Prostate gland (tissue), 2 donors: Measurements from ENCODE around the gene ANP32D. TPM values are rescaled to one million over a fixed set of nuclear protein-coding genes. Genes with fewer than 3 reads are reported as not detected.
"Not testable (repeated sequence)": the region's sequence is repeated elsewhere in the genome, so short reads cannot be mapped to it uniquely, and the experiment has no call there.

Experiments used
- DNase-seq: peaks from one replicate; pipeline ENCODE4 v3.0.0-alpha.2; 2019; ENCODE audit warnings: low spot score
- H3K27ac ChIP-seq, 2 donors: fragments of 200-600 bp; sonication (generic); 2 replicates each; pipeline ENCODE4 v1.5.1; 2017 to 2019
- H3K27me3 ChIP-seq: fragments of 200-600 bp; sonication (generic); replicated peaks from 2 replicates; pipeline ENCODE4 v1.5.1; 2019; ENCODE audit not compliant: insufficient read depth
- H3K36me3 ChIP-seq, 2 donors: fragments of 200-600 bp; sonication (generic); 1 replicate in 1 of 2; 2 replicates in 1 of 2; pipeline versions ENCODE4 v1.5.1 to v1.8.1; 2017 to 2019
- H3K4me1 ChIP-seq: fragments of 200-600 bp; sonication (generic); replicated peaks from 2 replicates; pipeline ENCODE4 v1.5.1; 2019
- H3K4me3 ChIP-seq, 2 donors: fragments of 200-600 bp; sonication (generic); 2 replicates each; pipeline ENCODE4 v1.5.1; 2017 to 2019
- H3K9me3 ChIP-seq: fragments of 200-600 bp; sonication (generic); 2 replicates; pipeline ENCODE4 v1.5.1; 2017
- CTCF ChIP-seq, 4 experiments: fragments of 200-600 bp in 2 of 4; fragments of 450-650 bp in 2 of 4; sonication (generic) in 2 of 4; IDR thresholded peaks; 1 replicate in 3 of 4; 2 replicates in 1 of 4; pipeline ENCODE4 v1.5.1; 2016 to 2019; ENCODE audit warnings: antibody characterized with exemption in 4 of 4, mild to moderate bottlenecking in 2 of 4, moderate library complexity in 2 of 4
- POLR2A ChIP-seq: fragments of 450-650 bp; IDR thresholded peaks from one replicate; pipeline ENCODE4 v1.6.1; 2016; ENCODE audit warnings: antibody characterized with exemption, mild to moderate bottlenecking
- POLR2AphosphoS5 ChIP-seq: sonication (generic); formaldehyde crosslinking; IDR thresholded peaks from one replicate; pipeline ENCODE4 v1.6.1; 2017; ENCODE audit warnings: antibody characterized with exemption
- WGBS: methylation state at CpG from one replicate; pipeline ENCODE4 v1.1.5; 2018; 5-methylcytosine and 5-hydroxymethylcytosine counted together
- intact Hi-C: fragments of 100-400 bp; cut with DNase I; formaldehyde crosslinking; loops from one replicate; pipeline ENCODE4 v1.14.2; 2022
- total RNA-seq, 2 donors: library from RNA; depleted of rRNA; stranded (reverse); fragments of >200 nt; gene quantifications; one replicate each; pipeline ENCODE4 v1.1.0, GENCODE V29; 2016

ANP32D gene
- total RNA-seq, 2 donors from 2014 or later, result not detected

GRCh38 chr12:48454667-48455066 is 17.7 kb upstream of the ANP32D start:
- 100% methylated on average over 1 of the region's 1 CpG for WGBS
- Histone ChIP-seq H3K27me3 (no peaks in the 10 kb centered on the region), H3K27ac (no peak overlapping the region), H3K9me3 (no peaks in the 10 kb centered on the region), H3K4me1 (no peaks in the 10 kb centered on the region), H3K4me3 (no peak overlapping the region), H3K36me3 (no peaks in the 10 kb centered on the region)
- intact Hi-C loops, result loop anchor here (10.0 kb wide), 1 partner anchor 170 kb away; no protein-coding TSS in a partner anchor
- no peak for TF ChIP-seq POLR2A
- peak in 2 of 4 experiments; percentile 25 to 36 for TF ChIP-seq CTCF (IDR thresholded peaks at IDR 0.05)
- TF ChIP-seq POLR2AphosphoS5, result no peak
- no peak for DNase-seq

GRCh38 chr12:48455116-48455515 is 17.2 kb upstream of the ANP32D start:
- no peaks in the 10 kb centered on the region for H3K9me3 ChIP-seq
- WGBS, result 77% methylated on average over 2 of the region's 2 CpGs
- H3K36me3 ChIP-seq, result no peaks in the 10 kb centered on the region
- no peak overlapping the region for H3K4me3 ChIP-seq
- no peaks in the 10 kb centered on the region for H3K27me3 ChIP-seq
- intact Hi-C loops, result loop anchor here (10.0 kb wide), 1 partner anchor 170 kb away; no protein-coding TSS in a partner anchor
- TF ChIP-seq POLR2AphosphoS5 (no peak), POLR2A (no peak), CTCF (IDR thresholded peaks at IDR 0.05) (no peak)
- no peak for DNase-seq
- no peak overlapping the region for H3K27ac ChIP-seq
- no peaks in the 10 kb centered on the region for H3K4me1 ChIP-seq

GRCh38 chr12:48459259-48459658 is 13.1 kb upstream of the ANP32D start:
- no peak for DNase-seq
- 93% methylated on average over 6 of the region's 6 CpGs for WGBS
- no peaks in the 10 kb centered on the region for H3K9me3 ChIP-seq
- no peaks in the 10 kb centered on the region for H3K4me1 ChIP-seq
- no peak overlapping the region for H3K4me3 ChIP-seq
- H3K27me3 ChIP-seq, result no peaks in the 10 kb centered on the region
- TF ChIP-seq POLR2AphosphoS5 (no peak), CTCF (IDR thresholded peaks at IDR 0.05) (no peak), POLR2A (no peak)
- intact Hi-C loops, result loop anchor here (10.0 kb wide), 1 partner anchor 174 kb away; no protein-coding TSS in a partner anchor
- no peak overlapping the region for H3K27ac ChIP-seq
- no peaks in the 10 kb centered on the region for H3K36me3 ChIP-seq

- not testable (repeated sequence) for H3K36me3 ChIP-seq
Measured at GRCh38 chr12:48469027-48469426, 3.3 kb upstream of the ANP32D start.

GRCh38 chr12:48473061-48473460 is 702 bp downstream of the ANP32D start:
- intact Hi-C loops, result no loop called here
- Histone ChIP-seq H3K9me3 (no peaks in the 10 kb centered on the region), H3K27ac (no peak overlapping the region), H3K4me3 (no peak overlapping the region), H3K4me1 (no peaks in the 10 kb centered on the region), H3K27me3 (no peaks in the 10 kb centered on the region), H3K36me3 (no peaks in the 10 kb centered on the region)
- TF ChIP-seq CTCF (IDR thresholded peaks at IDR 0.05), result no peak
- TF ChIP-seq POLR2A, result no peak
- TF ChIP-seq POLR2AphosphoS5, result no peak
- no peak for DNase-seq
- 77% methylated on average over 9 of the region's 9 CpGs for WGBS

More at GRCh38 chr12:48469027-48469426, 3.3 kb upstream of the ANP32D start:
- WGBS, result 76% methylated on average over 9 of the region's 9 CpGs
- H3K27ac ChIP-seq, H3K27me3 ChIP-seq, H3K4me1 ChIP-seq, intact Hi-C loops, H3K4me3 ChIP-seq, DNase-seq, H3K9me3 ChIP-seq: not testable (repeated sequence)

- H3K27ac ChIP-seq, H3K4me3 ChIP-seq, H3K9me3 ChIP-seq, H3K27me3 ChIP-seq, intact Hi-C loops, H3K36me3 ChIP-seq, H3K4me1 ChIP-seq, DNase-seq: not testable (repeated sequence)
- 82% methylated on average over 9 of the region's 11 CpGs for WGBS
Measured at GRCh38 chr12:48474497-48474896, 2.1 kb downstream of the ANP32D start.
